OCI-LY7 (cell line): ENCODE measurements around the gene B4GALT4. TPM values are rescaled to one million over a fixed set of nuclear protein-coding genes. Genes with fewer than 3 reads are reported as not detected.
"Not testable (repeated sequence)": the region's sequence is repeated elsewhere in the genome, so short reads cannot be mapped to it uniquely, and the experiment has no call there.

Experiments used
- BruUV-seq: library from RNA; stranded (reverse); fragments of 400-500 nt; replicated peaks from 2 replicates; lab custom pipeline; 2021; lab: Mats Ljungman, UMichigan
- CTCF ChIA-PET: fragments of 300-600 bp; sonication (Branson Sonifier 250); formaldehyde crosslinking; loops from one replicate; lab custom pipeline; 2022; ENCODE audit warnings: antibody characterized with exemption; ENCODE audit not compliant: unreplicated experiment; lab: Charles Lee
- POLR2A ChIA-PET: fragments of 300-600 bp; sonication (Branson Sonifier 250); formaldehyde crosslinking; loops from one replicate; lab custom pipeline; 2022; ENCODE audit warnings: antibody characterized with exemption; lab: Charles Lee
- DNase-seq: peaks from one replicate; pipeline ENCODE4 v3.0.0-alpha.2; 2015; ENCODE audit warnings: low spot score
- H2AFZ ChIP-seq: fragments of 200-600 bp; sonication (generic), shearing (Covaris generic); 2 replicates; pipeline ENCODE4 v1.6.1; 2014; ENCODE audit warnings: mild to moderate bottlenecking, antibody characterized with exemption, low read length, moderate library complexity
- H3K27ac ChIP-seq: fragments of 200-600 bp; sonication (generic); 2 replicates; pipeline ENCODE4 v1.5.1; 2014; ENCODE audit warnings: mixed run types, low read depth, mild to moderate bottlenecking, moderate library complexity, low read length, inconsistent platforms; ENCODE audit not compliant: poor library complexity, severe bottlenecking
- H3K36me3 ChIP-seq: fragments of 200-600 bp; sonication (generic); 2 replicates; pipeline ENCODE4 v1.6.1; 2014; ENCODE audit warnings: mild to moderate bottlenecking, antibody characterized with exemption, low read length, moderate library complexity, mixed read lengths; ENCODE audit not compliant: insufficient read depth
- H3K4me1 ChIP-seq: fragments of 200-600 bp; sonication (generic); 2 replicates; pipeline ENCODE4 v1.5.1; 2014; ENCODE audit warnings: mild to moderate bottlenecking, low read length; ENCODE audit not compliant: insufficient read depth, poor library complexity, severe bottlenecking
- H3K4me2 ChIP-seq: fragments of 200-600 bp; sonication (generic); 2 replicates; pipeline ENCODE4 v1.6.1; 2014; ENCODE audit warnings: mild to moderate bottlenecking, low read length
- H3K4me3 ChIP-seq: fragments of 200-600 bp; sonication (generic); 2 replicates; pipeline ENCODE4 v1.5.1; 2014; ENCODE audit warnings: mild to moderate bottlenecking, low read depth, low read length; ENCODE audit not compliant: poor library complexity, severe bottlenecking
- H3K79me2 ChIP-seq: fragments of 200-600 bp; sonication (generic); 2 replicates; pipeline ENCODE4 v1.6.1; 2016; ENCODE audit warnings: low read depth, mild to moderate bottlenecking, low read length, moderate library complexity, mixed read lengths; ENCODE audit not compliant: insufficient read depth
- H3K9me2 ChIP-seq: fragments of 200-600 bp; sonication (generic); 2 replicates; pipeline ENCODE4 v1.6.1; 2016; ENCODE audit warnings: mild to moderate bottlenecking, low read length, mixed read lengths; ENCODE audit not compliant: insufficient read depth
- H3K9me3 ChIP-seq: fragments of 200-600 bp; sonication (generic); 2 replicates; pipeline ENCODE4 v1.6.1; 2014; ENCODE audit warnings: mild to moderate bottlenecking, mixed run types, low read length, mixed read lengths
- H4K20me1 ChIP-seq: fragments of 200-600 bp; sonication (generic); 2 replicates; pipeline ENCODE4 v1.6.1; 2014; ENCODE audit warnings: mild to moderate bottlenecking, antibody characterized with exemption, low read length, moderate library complexity, mixed read lengths; ENCODE audit not compliant: insufficient read depth
- CTCF ChIP-seq: fragments of 200-600 bp; sonication (generic); conservative IDR thresholded peaks from 2 replicates; pipeline ENCODE4 v1.5.1; 2014; ENCODE audit warnings: mild to moderate bottlenecking, antibody characterized with exemption, low read length, moderate library complexity, mixed read lengths
- EZH2phosphoT487 ChIP-seq: fragments of 200-600 bp; sonication (generic); IDR thresholded peaks from 2 replicates; pipeline ENCODE4 v1.6.1; 2018; ENCODE audit warnings: low read depth, borderline replicate concordance, mild to moderate bottlenecking, mixed run types, antibody characterized with exemption, low read length, moderate library complexity, mixed read lengths
- intact Hi-C: fragments of 100-400 bp; cut with micrococcal nuclease; formaldehyde crosslinking; loops from one replicate; pipeline ENCODE4 v1.10.0; 2022; ENCODE audit not compliant: unreplicated experiment
- total RNA-seq, 2 experiments: library from RNA; depleted of rRNA in 1 of 2; stranded (reverse); fragments of >200 nt in 1 of 2; shearing (Covaris generic) in 1 of 2; gene quantifications; 2 replicates each; pipeline ENCODE4 v1.2.3, GENCODE V29; 2014 to 2022

B4GALT4 gene
- total RNA-seq, 2 experiments from 2014 or later = 16.6 to 17.3 TPM

- H2AFZ ChIP-seq = no peak overlapping the region
- H3K9me2 ChIP-seq = no peaks in the 10 kb centered on the region
- H3K4me1 ChIP-seq = no peaks in the 10 kb centered on the region
- ChIA-PET CTCF (no interaction called here), POLR2A (no interaction called here)
- H4K20me1 ChIP-seq = no peaks in the 10 kb centered on the region
- no peak for TF ChIP-seq CTCF
- TF ChIP-seq EZH2phosphoT487 = no peak
- DNase-seq = no peak
- no peaks in the 10 kb centered on the region for H3K79me2 ChIP-seq
- H3K4me2 ChIP-seq = no peak overlapping the region
- intact Hi-C loops = no loop called here
- no peak overlapping the region for H3K4me3 ChIP-seq
- H3K27ac ChIP-seq = no peak overlapping the region
- no TSS peak for BruUV-seq
- H3K9me3 ChIP-seq = no peaks in the 10 kb centered on the region
- H3K36me3 ChIP-seq = no peaks in the 10 kb centered on the region
Measured at GRCh38 chr3:119170821-119171220, 69.9 kb downstream of the B4GALT4 start.

GRCh38 chr3:119164745-119165144 lies 75.9 kb downstream of the B4GALT4 start:
- DNase-seq, H3K27ac ChIP-seq, H3K4me1 ChIP-seq, POLR2A ChIA-PET, H3K4me3 ChIP-seq, H3K9me2 ChIP-seq, intact Hi-C loops, CTCF ChIA-PET, H3K4me2 ChIP-seq, H3K36me3 ChIP-seq, H3K79me2 ChIP-seq, H3K9me3 ChIP-seq, BruUV-seq, H2AFZ ChIP-seq, H4K20me1 ChIP-seq: not testable (repeated sequence)

Other genes starting within 250 kb of the B4GALT4 start
- not detected in 2 replicates for gene IGSF11, start 206.0 kb downstream of the B4GALT4 start, total RNA-seq (2014; rRNA removed; shearing (Covaris generic))
- gene IGSF11, start 206.0 kb downstream of the B4GALT4 start, total RNA-seq (2022) = not detected in 2 replicates
- gene TEX55, start 94.7 kb downstream of the B4GALT4 start, total RNA-seq (2014; rRNA removed; shearing (Covaris generic)) = not detected in 2 replicates
- not detected in 2 replicates for gene TEX55, start 94.7 kb downstream of the B4GALT4 start, total RNA-seq (2022)
- not detected in 2 replicates for gene UPK1B, start 67.3 kb downstream of the B4GALT4 start, total RNA-seq (2014; rRNA removed; shearing (Covaris generic))
- not detected in 2 replicates for gene UPK1B, start 67.3 kb downstream of the B4GALT4 start, total RNA-seq (2022)
- gene ARHGAP31, start 53.5 kb upstream of the B4GALT4 start, total RNA-seq (2014; rRNA removed; shearing (Covaris generic)) = 4.1 TPM in 2 replicates
- 2.8 and 4.0 TPM in 2 replicates for gene ARHGAP31, start 53.5 kb upstream of the B4GALT4 start, total RNA-seq (2022)
- 31.6 and 35.3 TPM in 2 replicates for gene TMEM39A, start 222.7 kb upstream of the B4GALT4 start, total RNA-seq (2014; rRNA removed; shearing (Covaris generic))
- 42.8 and 42.9 TPM in 2 replicates for gene TMEM39A, start 222.7 kb upstream of the B4GALT4 start, total RNA-seq (2022)
- 17.6 and 21.0 TPM in 2 replicates for gene POGLUT1, start 228.1 kb upstream of the B4GALT4 start, total RNA-seq (2014; rRNA removed; shearing (Covaris generic))
- 25.4 and 27.0 TPM in 2 replicates for gene POGLUT1, start 228.1 kb upstream of the B4GALT4 start, total RNA-seq (2022)